ENCODE measurements around the gene ZNF764. TPM values are rescaled to one million over a fixed set of nuclear protein-coding genes. Genes with fewer than 3 reads are reported as not detected.
A peak's percentile ranks its signal among the peaks of the same experiment; 100 is the strongest.

Gene ZNF764
- total RNA-seq, 2 donors from 2014 or later, result 8.5 to 9.6 TPM

DNA sequence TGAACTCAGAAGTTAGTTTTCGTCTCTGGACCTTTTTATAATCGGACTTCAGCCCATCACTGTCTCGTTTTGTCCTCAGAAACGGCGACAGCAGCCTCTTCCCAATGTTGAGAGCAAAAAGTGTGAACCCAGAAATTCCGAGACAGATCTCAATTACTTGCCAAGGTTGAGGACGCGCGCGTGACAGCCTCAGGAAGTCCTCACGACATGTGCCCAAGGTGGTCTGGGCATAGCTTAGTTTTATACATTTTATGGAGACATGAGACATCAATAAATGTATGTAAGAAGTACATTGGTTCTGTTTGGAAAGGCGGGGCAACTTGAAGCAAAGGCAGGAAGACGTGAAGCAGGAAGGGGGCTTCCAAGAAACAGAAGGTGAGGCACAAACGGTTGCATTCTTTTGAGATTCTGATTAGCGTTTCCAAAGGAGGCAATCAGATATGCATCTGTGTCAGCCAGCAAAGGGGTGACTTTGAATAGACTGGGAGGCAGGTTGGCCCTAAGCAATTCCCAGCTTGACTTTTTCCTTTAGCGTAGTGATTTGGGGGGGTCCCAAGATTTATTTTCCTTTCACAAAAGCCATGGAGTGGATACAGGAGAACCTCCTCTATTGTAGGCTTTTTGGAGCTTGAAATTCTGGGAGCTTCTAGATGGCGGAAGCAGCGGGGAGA, 22.9 kb downstream of the ZNF764 start:
- no peak for DNase-seq (ENCODE audit: low spot score)
- peak overlapping the region; percentile 91 to 94 for H3K27ac ChIP-seq
- H3K27me3 ChIP-seq (replicated peaks; ENCODE audit: insufficient read depth), result no peaks in the 10 kb centered on the region
- ATAC-seq (ENCODE audit: insufficient number of reproducible peaks, low FRiP score, low read depth), result peak; percentile 16
- TF ChIP-seq, protein P1, sequence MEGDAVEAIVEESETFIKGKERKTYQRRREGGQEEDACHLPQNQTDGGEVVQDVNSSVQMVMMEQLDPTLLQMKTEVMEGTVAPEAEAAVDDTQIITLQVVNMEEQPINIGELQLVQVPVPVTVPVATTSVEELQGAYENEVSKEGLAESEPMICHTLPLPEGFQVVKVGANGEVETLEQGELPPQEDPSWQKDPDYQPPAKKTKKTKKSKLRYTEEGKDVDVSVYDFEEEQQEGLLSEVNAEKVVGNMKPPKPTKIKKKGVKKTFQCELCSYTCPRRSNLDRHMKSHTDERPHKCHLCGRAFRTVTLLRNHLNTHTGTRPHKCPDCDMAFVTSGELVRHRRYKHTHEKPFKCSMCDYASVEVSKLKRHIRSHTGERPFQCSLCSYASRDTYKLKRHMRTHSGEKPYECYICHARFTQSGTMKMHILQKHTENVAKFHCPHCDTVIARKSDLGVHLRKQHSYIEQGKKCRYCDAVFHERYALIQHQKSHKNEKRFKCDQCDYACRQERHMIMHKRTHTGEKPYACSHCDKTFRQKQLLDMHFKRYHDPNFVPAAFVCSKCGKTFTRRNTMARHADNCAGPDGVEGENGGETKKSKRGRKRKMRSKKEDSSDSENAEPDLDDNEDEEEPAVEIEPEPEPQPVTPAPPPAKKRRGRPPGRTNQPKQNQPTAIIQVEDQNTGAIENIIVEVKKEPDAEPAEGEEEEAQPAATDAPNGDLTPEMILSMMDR (IDR thresholded peaks at IDR 0.05), result no peak
- no peaks in the 10 kb centered on the region for H3K9me3 ChIP-seq
- H3K36me3 ChIP-seq, result peaks cover 9% of the 10 kb centered on the region
- H3K4me3 ChIP-seq, result peak overlapping the region; percentile 74
- peaks cover 16 to 25% of the 10 kb centered on the region in 2 donors for H3K4me1 ChIP-seq (ENCODE audit: control insufficient read depth in 1 of 2, low read depth in 2 of 2)

DNA sequence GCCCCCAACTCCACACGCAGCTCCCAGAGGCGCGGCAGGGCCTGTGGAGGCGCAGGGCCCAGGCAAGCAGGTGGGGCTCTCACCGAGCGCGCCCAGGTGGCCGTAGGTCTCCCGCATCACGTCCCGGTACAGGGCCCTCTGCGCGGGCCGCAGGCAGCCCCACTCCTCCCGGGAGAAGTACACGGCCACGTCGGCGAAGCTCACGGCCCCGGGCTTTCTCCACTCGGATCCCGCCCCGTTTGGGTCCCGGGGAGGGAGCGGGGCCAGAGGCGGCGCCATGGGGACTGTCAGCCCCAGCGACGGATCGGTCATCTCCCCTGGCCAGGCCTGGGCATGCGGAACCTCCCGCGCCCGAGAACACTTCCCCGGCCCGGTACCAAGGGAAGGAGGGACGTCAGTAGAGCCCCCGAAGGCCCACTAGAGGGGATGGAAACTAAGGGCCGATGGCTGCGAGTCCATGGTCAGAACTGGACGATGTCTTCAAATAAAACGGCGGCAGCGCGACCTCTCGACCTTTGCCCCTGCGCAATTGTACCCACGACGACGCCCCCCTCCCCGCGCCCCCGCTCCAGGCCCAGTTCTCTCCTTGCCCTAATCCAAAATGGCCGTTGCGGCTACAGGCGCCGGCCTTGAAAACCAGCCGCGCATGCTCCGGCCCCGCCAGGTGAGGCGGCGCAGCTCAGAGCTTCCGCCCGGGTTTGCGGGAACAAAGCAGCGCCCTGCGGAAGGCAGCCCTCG, 23.6 kb downstream of the ZNF764 start, which contains the start of gene ZNF747:
Gene ZNF747 (minus strand): TSS at position 491 of the 738 bp plus-strand sequence. CDS start 179 bp downstream, at position 312.
- peak within 1 kb of the TSS; percentile 91 to 94 for H3K27ac ChIP-seq
- ATAC-seq (ENCODE audit: insufficient number of reproducible peaks, low FRiP score, low read depth), result peak; percentile 62
- H3K27me3 ChIP-seq (replicated peaks; ENCODE audit: insufficient read depth), result no peaks in the 10 kb centered on the region
- H3K9me3 ChIP-seq, result no peaks in the 10 kb centered on the region
- H3K36me3 ChIP-seq, result peaks cover 9% of the 10 kb centered on the region
- peak; percentile 81 for DNase-seq (ENCODE audit: low spot score)
- peaks cover 16 to 25% of the 10 kb centered on the region in 2 donors for H3K4me1 ChIP-seq (ENCODE audit: control insufficient read depth in 1 of 2, low read depth in 2 of 2)
- TF ChIP-seq, protein P1 (IDR thresholded peaks at IDR 0.05), result no peak
- peak within 1 kb of the TSS; percentile 74 for H3K4me3 ChIP-seq

DNA sequence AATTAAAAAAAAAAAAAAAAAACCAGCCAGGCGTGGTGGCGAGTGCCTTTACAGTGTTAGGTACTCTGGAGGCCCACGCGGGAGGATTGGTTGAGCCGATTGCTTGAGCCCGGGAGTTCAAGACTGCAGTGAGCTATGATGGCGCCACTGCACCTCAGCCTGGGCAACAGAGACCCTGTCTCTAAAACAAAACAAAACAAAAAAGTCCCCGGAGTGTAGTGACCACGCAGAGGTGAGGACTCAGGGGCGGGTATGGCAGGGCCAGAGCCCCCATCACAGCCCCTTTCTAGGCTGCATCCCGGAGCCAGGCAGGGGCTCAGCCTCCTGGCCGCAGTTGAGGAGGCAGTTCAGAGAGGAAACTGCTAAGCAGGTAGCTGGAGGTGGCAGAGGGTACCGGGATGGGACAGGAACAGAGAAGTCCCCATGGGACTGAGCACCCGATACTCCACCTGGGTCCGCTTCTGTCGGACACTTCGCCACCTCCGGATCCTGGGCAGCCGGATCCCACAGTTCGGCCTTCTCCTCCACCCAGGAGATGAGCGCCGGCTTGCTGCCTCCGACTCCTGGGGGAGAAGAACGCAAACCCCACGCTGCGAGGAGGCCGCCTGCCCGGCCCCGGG, 24.3 kb downstream of the ZNF764 start:
- H3K27me3 ChIP-seq (replicated peaks; ENCODE audit: insufficient read depth), result no peaks in the 10 kb centered on the region
- H3K9me3 ChIP-seq, result no peaks in the 10 kb centered on the region
- H3K36me3 ChIP-seq, result peaks cover 9% of the 10 kb centered on the region
- H3K4me1 ChIP-seq (ENCODE audit: control insufficient read depth in 1 of 2, low read depth in 2 of 2), result peaks cover 16 to 25% of the 10 kb centered on the region in 2 donors
- ATAC-seq (ENCODE audit: insufficient number of reproducible peaks, low FRiP score, low read depth) (no peak), DNase-seq (ENCODE audit: low spot score) (no peak)
- TF ChIP-seq, protein P1 (IDR thresholded peaks at IDR 0.05), result no peak
- peak overlapping the region; percentile 74 for H3K4me3 ChIP-seq
- peak overlapping the region; percentile 91 to 94 for H3K27ac ChIP-seq

DNA sequence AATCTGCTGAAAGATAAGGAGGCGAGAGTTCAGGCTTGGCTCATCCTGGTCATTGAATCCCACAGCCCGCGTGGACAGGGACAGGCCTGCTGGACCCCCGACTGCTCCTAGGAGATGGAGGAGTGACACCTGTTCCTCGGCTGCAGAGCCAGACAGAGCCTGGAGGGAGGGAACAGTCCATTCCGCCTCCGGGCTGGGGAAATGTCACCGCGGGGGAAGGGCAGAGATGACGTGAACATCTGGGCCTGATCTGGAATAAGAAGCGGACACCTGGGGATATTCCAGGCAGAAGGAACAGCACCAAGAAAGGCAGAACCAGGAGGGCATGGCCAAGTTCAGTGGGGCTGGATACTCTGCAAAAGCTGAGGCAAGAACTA, 25.0 kb downstream of the ZNF764 start:
- Histone ChIP-seq H3K4me3 (no peak overlapping the region), H3K4me1 (ENCODE audit: control insufficient read depth in 1 of 2, low read depth in 2 of 2) (peaks cover 16 to 30% of the 10 kb centered on the region in 2 donors), H3K36me3 (peaks cover 9% of the 10 kb centered on the region), H3K27me3 (replicated peaks; ENCODE audit: insufficient read depth) (no peaks in the 10 kb centered on the region), H3K9me3 (no peaks in the 10 kb centered on the region), H3K27ac (no peak overlapping the region)
- TF ChIP-seq, protein P1 (IDR thresholded peaks at IDR 0.05), result no peak
- ATAC-seq (ENCODE audit: insufficient number of reproducible peaks, low FRiP score, low read depth) (no peak), DNase-seq (ENCODE audit: low spot score) (no peak)

Data from thoracic aorta (tissue), 2 donors.